Measurements from ENCODE around the gene MCCC2.

DNA sequence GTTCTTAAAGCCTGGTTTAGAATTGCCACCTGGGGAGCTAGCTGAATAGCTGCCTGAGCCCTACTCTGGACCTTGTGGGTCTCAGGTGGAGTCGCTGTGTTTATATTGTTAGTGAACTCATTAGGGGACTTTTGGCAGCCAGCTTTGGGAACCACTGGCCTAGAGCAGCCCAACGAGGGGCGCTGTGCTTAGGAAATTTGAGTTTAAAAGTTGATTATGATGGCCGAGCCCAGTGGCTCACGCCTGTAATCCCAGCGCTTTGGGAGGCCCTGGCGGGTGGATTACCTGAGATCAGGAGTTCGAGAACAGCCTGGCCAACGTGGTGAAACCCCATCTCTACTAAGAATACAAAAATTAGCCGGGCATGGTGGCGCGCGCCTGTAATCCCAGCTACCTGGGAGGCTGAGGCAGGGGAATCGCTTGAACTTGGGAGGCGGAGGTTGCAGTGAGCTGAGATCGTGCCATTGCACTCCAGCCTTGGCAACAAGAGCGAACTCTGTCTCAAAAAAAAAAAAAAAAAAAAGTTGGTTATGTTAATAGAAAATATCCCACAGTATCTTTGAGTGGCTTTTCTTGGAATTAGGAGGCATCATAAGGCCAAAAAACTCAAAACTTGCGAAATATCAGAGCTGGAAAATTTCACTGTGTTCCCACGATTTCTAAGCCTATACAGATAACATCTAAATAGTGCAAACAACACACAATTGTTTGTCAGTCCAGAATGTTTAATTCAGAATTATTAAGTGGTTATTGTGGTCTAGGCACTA lies 809 bp downstream of the MCCC2 start:
- TF ChIP-seq CTCF (IDR thresholded peaks at IDR 0.05; ENCODE audit: insufficient read depth, low read depth, low read length) (no peak), EZH2 (IDR thresholded peaks at IDR 0.05; ENCODE audit: insufficient read depth, low read length) (no peak)

Data from astrocyte (in vitro differentiated cells and primary cell).